ENCODE results near the gene FAM89B. TPM values are rescaled to one million over a fixed set of nuclear protein-coding genes. Genes with fewer than 3 reads are reported as not detected.
A peak's percentile ranks its signal among the peaks of the same experiment; 100 is the strongest.

Gene FAM89B
- total RNA-seq, 2 experiments from 2014 or later = 23.3 to 27.3 TPM

- Histone ChIP-seq H3K4me3 (ENCODE audit: low read length) (peak overlapping the region; percentile 71), H3K9me3 (ENCODE audit: control insufficient read depth in 1 of 2, insufficient read depth in 1 of 2, low read length in 2 of 2) (no peaks in the 10 kb centered on the region), H3K27ac (ENCODE audit: low read depth in 1 of 2, low read length in 2 of 2) (peak overlapping the region in 1 of 2 donors; percentile 61), H3K4me1 (ENCODE audit: insufficient read depth, low read length) (peaks cover 57% of the 10 kb centered on the region), H3K27me3 (ENCODE audit: control insufficient read depth in 1 of 2, insufficient read depth in 2 of 2, low read length in 2 of 2) (no peaks in the 10 kb centered on the region), H3K36me3 (ENCODE audit: insufficient read depth, low read length) (peaks cover 55% of the 10 kb centered on the region)
- no peak for TF ChIP-seq CTCF (IDR thresholded peaks at IDR 0.05)
- POLR2A ChIA-PET = interaction anchor here (1.0 to 3.6 kb wide), 5 partner anchors 10 to 53 kb away, joined by 3 to 27 read pairs (median 16); partner anchors contain the start of genes PCNX3 and SCYL1
- no peaks in the 10 kb centered on the region for H3K27me3 Mint-ChIP-seq
- no peak for ATAC-seq (ENCODE audit: poor library complexity)
- CTCF ChIA-PET = interaction anchor here (2.3 to 4.1 kb wide), 3 partner anchors 10 to 38 kb away, joined by 9 to 31 read pairs (median 30); no protein-coding TSS in a partner anchor
- H3K27ac Mint-ChIP-seq = peak overlapping the region; percentile 37
- peaks cover 36% of the 10 kb centered on the region for H3K4me1 Mint-ChIP-seq (ENCODE audit: low read depth)
- H3K4me3 Mint-ChIP-seq = peak overlapping the region; percentile 67
- intact Hi-C loops (cut with DNase I, micrococcal nuclease) = loop anchor here in 1 of 2 experiments (1.0 to 10.0 kb wide), 2 partner anchors 12 to 53 kb away; partner anchors contain the start of gene SCYL1
- peaks cover 63% of the 10 kb centered on the region for H3K36me3 Mint-ChIP-seq (ENCODE audit: low read depth)
- H3K9me3 Mint-ChIP-seq = no peaks in the 10 kb centered on the region
- no peak for DNase-seq
Measured at GRCh38 chr11:65578134-65578533, 5.8 kb downstream of the FAM89B start.

GRCh38 chr11:65578667-65579066 lies 6.3 kb downstream of the FAM89B start:
- Histone ChIP-seq H3K36me3 (ENCODE audit: insufficient read depth, low read length) (peaks cover 51% of the 10 kb centered on the region), H3K27ac (ENCODE audit: low read depth in 1 of 2, low read length in 2 of 2) (no peak overlapping the region), H3K9me3 (ENCODE audit: control insufficient read depth in 1 of 2, insufficient read depth in 1 of 2, low read length in 2 of 2) (no peaks in the 10 kb centered on the region), H3K4me1 (ENCODE audit: insufficient read depth, low read length) (peaks cover 52% of the 10 kb centered on the region), H3K27me3 (ENCODE audit: control insufficient read depth in 1 of 2, insufficient read depth in 2 of 2, low read length in 2 of 2) (no peaks in the 10 kb centered on the region), H3K4me3 (ENCODE audit: low read length) (no peak overlapping the region)
- TF ChIP-seq CTCF (IDR thresholded peaks at IDR 0.05) = no peak
- H3K36me3 Mint-ChIP-seq (ENCODE audit: low read depth) = peaks cover 62% of the 10 kb centered on the region
- H3K4me3 Mint-ChIP-seq = peak overlapping the region; percentile 67
- H3K27ac Mint-ChIP-seq = peak overlapping the region; percentile 37
- ChIA-PET POLR2A (interaction anchor here (1.0 kb wide), 1 partner anchor 9 kb away, joined by 3 read pairs; no protein-coding TSS in a partner anchor), CTCF (interaction anchor here (4.1 kb wide), 1 partner anchor 10 kb away, joined by 31 read pairs; no protein-coding TSS in a partner anchor)
- H3K9me3 Mint-ChIP-seq = no peaks in the 10 kb centered on the region
- H3K4me1 Mint-ChIP-seq (ENCODE audit: low read depth) = peaks cover 31% of the 10 kb centered on the region
- ATAC-seq (ENCODE audit: poor library complexity) = no peak
- intact Hi-C loops (cut with DNase I, micrococcal nuclease) = loop anchor here in 1 of 2 experiments (1.0 to 10.0 kb wide), 2 partner anchors 12 to 54 kb away; partner anchors contain the start of gene SCYL1
- no peak for DNase-seq
- no peaks in the 10 kb centered on the region for H3K27me3 Mint-ChIP-seq

GRCh38 chr11:65579291-65579690 lies 7.0 kb downstream of the FAM89B start:
- ChIA-PET CTCF (no interaction called here), POLR2A (interaction anchor here (1.0 kb wide), 1 partner anchor 9 kb away, joined by 3 read pairs; no protein-coding TSS in a partner anchor)
- Histone ChIP-seq H3K9me3 (ENCODE audit: control insufficient read depth in 1 of 2, insufficient read depth in 1 of 2, low read length in 2 of 2) (no peaks in the 10 kb centered on the region), H3K4me3 (ENCODE audit: low read length) (no peak overlapping the region), H3K36me3 (ENCODE audit: insufficient read depth, low read length) (peaks cover 54% of the 10 kb centered on the region), H3K4me1 (ENCODE audit: insufficient read depth, low read length) (peaks cover 50% of the 10 kb centered on the region), H3K27me3 (ENCODE audit: control insufficient read depth in 1 of 2, insufficient read depth in 2 of 2, low read length in 2 of 2) (no peaks in the 10 kb centered on the region), H3K27ac (ENCODE audit: low read depth in 1 of 2, low read length in 2 of 2) (no peak overlapping the region)
- H3K4me3 Mint-ChIP-seq = peak overlapping the region; percentile 56
- H3K27ac Mint-ChIP-seq = peak overlapping the region; percentile 37
- H3K9me3 Mint-ChIP-seq = no peaks in the 10 kb centered on the region
- H3K36me3 Mint-ChIP-seq (ENCODE audit: low read depth) = peaks cover 64% of the 10 kb centered on the region
- H3K4me1 Mint-ChIP-seq (ENCODE audit: low read depth) = peaks cover 31% of the 10 kb centered on the region
- no peak for ATAC-seq (ENCODE audit: poor library complexity)
- H3K27me3 Mint-ChIP-seq = no peaks in the 10 kb centered on the region
- DNase-seq = no peak
- intact Hi-C loops (cut with DNase I, micrococcal nuclease) = loop anchor here in 1 of 2 experiments (10.0 kb wide), 1 partner anchor 54 kb away; the partner anchor contains the start of gene SCYL1
- no peak for TF ChIP-seq CTCF (IDR thresholded peaks at IDR 0.05)

Measured in CD4-positive, alpha-beta T cell (primary cell).